ENCODE measurements around the gene FSTL4. TPM values are rescaled to one million over a fixed set of nuclear protein-coding genes. Genes with fewer than 3 reads are reported as not detected.

FSTL4 gene
- total RNA-seq, 1 donor from 2014 or later, result 14.3 TPM

DNA sequence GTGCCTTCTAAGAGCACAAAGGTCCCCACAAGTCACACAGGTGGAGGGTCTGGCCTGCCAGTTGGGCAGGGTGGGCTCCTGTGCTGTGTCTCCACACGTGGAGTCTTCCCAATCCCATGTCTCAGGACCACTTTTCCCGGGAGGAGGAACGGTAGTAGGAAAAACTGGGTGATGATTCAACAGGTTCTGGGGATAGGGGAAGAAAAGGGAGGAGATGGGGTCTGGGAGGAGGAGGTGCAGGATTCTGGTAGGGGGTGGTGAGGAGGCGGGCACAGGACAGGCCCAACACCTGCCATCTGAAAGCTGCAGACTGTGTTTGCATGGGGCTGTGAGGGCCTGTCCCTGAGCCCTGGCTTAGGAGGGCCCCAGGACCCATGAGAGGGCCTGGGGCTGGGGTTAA, 345.4 kb downstream of the FSTL4 start:
- Mint-ChIP-seq H3K27me3 (ENCODE audit: low read depth) (peaks cover 10% of the 10 kb centered on the region), H3K27ac (no peak overlapping the region), H3K4me3 (no peak overlapping the region), H3K36me3 (no peaks in the 10 kb centered on the region), H3K4me1 (no peaks in the 10 kb centered on the region), H3K9me3 (no peaks in the 10 kb centered on the region)
- TF ChIP-seq, protein P1, sequence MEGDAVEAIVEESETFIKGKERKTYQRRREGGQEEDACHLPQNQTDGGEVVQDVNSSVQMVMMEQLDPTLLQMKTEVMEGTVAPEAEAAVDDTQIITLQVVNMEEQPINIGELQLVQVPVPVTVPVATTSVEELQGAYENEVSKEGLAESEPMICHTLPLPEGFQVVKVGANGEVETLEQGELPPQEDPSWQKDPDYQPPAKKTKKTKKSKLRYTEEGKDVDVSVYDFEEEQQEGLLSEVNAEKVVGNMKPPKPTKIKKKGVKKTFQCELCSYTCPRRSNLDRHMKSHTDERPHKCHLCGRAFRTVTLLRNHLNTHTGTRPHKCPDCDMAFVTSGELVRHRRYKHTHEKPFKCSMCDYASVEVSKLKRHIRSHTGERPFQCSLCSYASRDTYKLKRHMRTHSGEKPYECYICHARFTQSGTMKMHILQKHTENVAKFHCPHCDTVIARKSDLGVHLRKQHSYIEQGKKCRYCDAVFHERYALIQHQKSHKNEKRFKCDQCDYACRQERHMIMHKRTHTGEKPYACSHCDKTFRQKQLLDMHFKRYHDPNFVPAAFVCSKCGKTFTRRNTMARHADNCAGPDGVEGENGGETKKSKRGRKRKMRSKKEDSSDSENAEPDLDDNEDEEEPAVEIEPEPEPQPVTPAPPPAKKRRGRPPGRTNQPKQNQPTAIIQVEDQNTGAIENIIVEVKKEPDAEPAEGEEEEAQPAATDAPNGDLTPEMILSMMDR (IDR thresholded peaks at IDR 0.05; ENCODE audit: unreplicated experiment), result no peak
- DNase-seq (ENCODE audit: low spot score in 2 of 2, unreplicated experiment in 2 of 2), result no peak

DNA sequence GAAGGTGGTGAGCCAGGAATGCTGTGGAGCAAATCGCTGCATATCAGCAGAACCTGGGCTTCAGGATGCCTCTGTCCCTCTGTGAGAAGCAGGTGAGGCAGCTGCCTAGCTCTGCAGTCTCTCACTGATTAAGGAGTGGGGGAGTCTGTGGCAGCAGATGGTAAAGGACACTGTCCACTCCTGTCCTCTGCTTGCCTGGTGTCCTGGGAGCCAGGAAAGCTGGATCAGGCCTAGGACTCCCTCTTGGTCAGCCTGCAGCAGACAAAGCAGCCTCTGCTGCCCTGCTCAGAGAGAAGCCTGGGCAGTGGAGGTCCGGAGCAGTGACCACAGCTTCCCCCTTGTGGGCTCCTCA, 345.8 kb downstream of the FSTL4 start:
- Mint-ChIP-seq H3K27me3 (ENCODE audit: low read depth) (peaks cover 10% of the 10 kb centered on the region), H3K36me3 (no peaks in the 10 kb centered on the region), H3K27ac (no peak overlapping the region), H3K4me1 (no peaks in the 10 kb centered on the region), H3K4me3 (no peak overlapping the region), H3K9me3 (no peaks in the 10 kb centered on the region)
- no peak for DNase-seq (ENCODE audit: low spot score in 2 of 2, unreplicated experiment in 2 of 2)
- TF ChIP-seq, protein P1 (IDR thresholded peaks at IDR 0.05; ENCODE audit: unreplicated experiment), result no peak

DNA sequence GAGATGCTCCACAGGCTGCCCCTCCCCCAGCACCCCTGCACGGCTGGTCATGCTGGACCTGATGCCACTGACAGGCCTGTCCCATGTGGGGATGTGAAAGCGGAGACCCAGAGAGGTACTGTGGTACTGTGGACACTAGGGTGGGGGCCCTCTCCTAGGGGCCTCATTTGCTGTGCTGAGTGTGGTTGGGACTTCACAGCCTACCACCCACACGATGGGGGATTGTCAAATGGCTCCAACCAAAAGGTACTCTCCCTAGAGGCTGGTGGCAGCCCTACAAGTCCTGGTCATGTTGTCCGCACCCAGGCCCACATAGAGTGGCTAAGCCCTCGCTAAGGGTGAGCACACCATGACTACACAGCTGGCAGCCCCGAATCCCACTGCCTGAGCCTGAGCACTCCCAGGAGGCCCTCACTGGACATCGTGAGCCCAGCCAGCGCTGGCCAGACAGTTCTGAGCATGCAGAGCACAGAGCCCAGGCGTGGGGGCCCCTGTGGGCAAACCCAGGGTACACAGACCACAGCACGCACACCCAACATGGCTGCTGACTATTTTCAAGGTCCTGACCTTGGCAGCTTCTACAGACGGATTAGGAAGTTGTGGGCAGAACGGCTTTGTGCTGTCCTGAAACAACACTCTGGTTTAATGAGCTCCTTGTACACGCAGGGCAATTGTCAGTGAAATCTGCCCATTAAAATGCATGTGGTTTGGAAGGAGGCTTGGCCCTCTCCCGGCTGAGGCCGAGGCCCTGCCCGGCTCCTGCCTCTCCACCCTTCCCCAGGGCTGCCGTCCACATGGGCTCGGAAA, 346.4 kb downstream of the FSTL4 start:
- TF ChIP-seq, protein P1 (IDR thresholded peaks at IDR 0.05; ENCODE audit: unreplicated experiment), result no peak
- Mint-ChIP-seq H3K4me1 (no peaks in the 10 kb centered on the region), H3K9me3 (no peaks in the 10 kb centered on the region), H3K27ac (no peak overlapping the region), H3K27me3 (ENCODE audit: low read depth) (peaks cover 10% of the 10 kb centered on the region), H3K4me3 (no peak overlapping the region), H3K36me3 (no peaks in the 10 kb centered on the region)
- no peak for DNase-seq (ENCODE audit: low spot score in 2 of 2, unreplicated experiment in 2 of 2)

DNA sequence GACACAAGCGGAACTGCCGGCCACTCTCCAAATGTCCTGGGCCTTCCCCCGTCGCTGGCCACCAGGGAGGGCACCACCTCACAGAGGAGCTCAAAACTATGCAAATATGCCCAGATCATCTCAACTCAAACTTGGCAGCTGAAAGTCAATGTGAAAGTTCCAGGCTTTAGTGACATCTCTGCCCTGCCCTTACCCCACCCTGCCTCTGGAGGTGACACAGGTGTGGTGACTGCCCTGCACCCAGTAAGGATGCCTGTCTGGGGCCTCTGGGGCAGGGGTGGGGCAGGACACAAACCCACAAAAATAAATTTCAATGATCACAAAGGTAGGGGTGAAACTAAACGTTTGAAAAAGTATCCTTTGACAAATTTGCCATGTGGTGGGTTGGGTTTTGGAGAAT, 347.1 kb downstream of the FSTL4 start:
- H3K36me3 Mint-ChIP-seq, result no peaks in the 10 kb centered on the region
- H3K27ac Mint-ChIP-seq, result no peak overlapping the region
- no peaks in the 10 kb centered on the region for H3K4me1 Mint-ChIP-seq
- no peak for DNase-seq (ENCODE audit: low spot score in 2 of 2, unreplicated experiment in 2 of 2)
- TF ChIP-seq, protein P1 (IDR thresholded peaks at IDR 0.05; ENCODE audit: unreplicated experiment), result no peak
- H3K4me3 Mint-ChIP-seq, result no peak overlapping the region
- no peaks in the 10 kb centered on the region for H3K9me3 Mint-ChIP-seq
- peaks cover 14% of the 10 kb centered on the region for H3K27me3 Mint-ChIP-seq (ENCODE audit: low read depth)

DNA sequence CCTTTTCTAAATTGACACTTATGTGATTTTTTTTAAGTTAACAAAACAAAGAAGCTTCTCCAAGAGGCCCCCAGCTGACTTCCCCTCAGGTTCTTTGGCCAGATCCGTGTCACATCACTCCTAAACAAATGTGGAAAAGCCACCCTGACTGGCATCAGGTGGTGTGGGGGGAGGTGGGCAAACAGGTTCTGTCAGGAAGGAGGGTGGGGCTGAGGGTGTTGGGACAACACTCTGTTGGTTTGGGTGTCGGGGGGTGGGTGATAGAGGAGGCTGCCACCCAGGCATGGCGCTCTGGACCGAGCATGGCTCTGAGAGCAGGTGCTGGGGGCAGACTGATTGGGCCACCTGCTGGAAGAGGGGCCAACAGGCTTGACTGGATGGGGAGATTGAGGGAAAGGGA, 349.7 kb downstream of the FSTL4 start:
- Mint-ChIP-seq H3K4me1 (no peaks in the 10 kb centered on the region), H3K27ac (no peak overlapping the region), H3K36me3 (no peaks in the 10 kb centered on the region), H3K27me3 (ENCODE audit: low read depth) (peaks cover 21% of the 10 kb centered on the region), H3K9me3 (no peaks in the 10 kb centered on the region), H3K4me3 (no peak overlapping the region)
- TF ChIP-seq, protein P1 (IDR thresholded peaks at IDR 0.05; ENCODE audit: unreplicated experiment), result no peak
- DNase-seq (ENCODE audit: low spot score in 2 of 2, unreplicated experiment in 2 of 2), result no peak
